PC-3 (cell line): ENCODE results near the gene UBXN6.

Experiments
- EZH2 ChIP-seq: fragments of 300-600 bp; sonication (generic); IDR thresholded peaks from one replicate; pipeline ENCODE4 v1.6.1; 2017; ENCODE audit warnings: antibody characterized with exemption, mild to moderate bottlenecking, low read length; ENCODE audit not compliant: unreplicated experiment
- TF ChIP-seq, protein P1 (sequence below): fragments of 300-600 bp; sonication (generic); conservative IDR thresholded peaks from 2 replicates; pipeline ENCODE4 v1.5.1; 2017; ENCODE audit warnings: antibody characterized with exemption, low read depth, mild to moderate bottlenecking, low read length

DNA sequence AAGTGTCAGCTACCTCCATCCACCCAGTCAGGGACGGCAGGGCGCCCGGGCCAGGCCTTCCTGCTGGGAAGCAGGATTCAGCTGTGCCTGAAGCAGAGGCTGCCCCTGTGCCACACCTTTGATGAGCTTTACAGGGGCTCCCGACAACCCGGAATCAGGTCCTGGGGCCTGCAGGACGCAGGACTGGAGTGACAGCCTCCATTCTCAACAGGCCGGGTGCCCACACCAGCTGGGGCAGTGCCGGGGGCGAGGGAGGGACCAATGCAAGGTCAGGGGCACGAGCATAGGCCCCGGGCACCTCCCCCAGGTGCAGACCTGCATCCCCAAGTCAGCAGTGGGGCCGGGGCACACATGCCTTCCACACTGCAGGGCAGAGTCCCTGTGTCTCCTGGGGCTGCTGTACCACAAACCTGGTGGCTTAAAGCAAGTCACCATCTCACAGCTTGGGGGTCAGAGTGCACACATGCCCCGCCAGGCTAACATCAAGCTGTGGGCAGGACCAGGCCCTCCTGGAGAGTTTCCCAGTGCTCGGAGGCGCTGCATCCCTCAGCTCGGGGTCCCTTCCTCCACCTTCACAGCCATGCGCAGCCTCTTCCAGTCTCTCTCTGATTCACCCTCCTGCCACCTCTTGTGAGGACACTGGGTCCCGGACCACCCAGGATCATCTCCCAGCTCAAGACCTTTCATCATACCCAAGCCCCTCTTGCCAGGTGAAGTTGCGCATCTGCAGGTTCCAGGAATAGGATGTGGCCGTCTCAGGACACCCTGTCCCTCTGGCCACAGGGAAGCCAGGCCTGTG, 13.4 kb downstream of the UBXN6 start:
- no peak for TF ChIP-seq EZH2
- TF ChIP-seq, protein P1, sequence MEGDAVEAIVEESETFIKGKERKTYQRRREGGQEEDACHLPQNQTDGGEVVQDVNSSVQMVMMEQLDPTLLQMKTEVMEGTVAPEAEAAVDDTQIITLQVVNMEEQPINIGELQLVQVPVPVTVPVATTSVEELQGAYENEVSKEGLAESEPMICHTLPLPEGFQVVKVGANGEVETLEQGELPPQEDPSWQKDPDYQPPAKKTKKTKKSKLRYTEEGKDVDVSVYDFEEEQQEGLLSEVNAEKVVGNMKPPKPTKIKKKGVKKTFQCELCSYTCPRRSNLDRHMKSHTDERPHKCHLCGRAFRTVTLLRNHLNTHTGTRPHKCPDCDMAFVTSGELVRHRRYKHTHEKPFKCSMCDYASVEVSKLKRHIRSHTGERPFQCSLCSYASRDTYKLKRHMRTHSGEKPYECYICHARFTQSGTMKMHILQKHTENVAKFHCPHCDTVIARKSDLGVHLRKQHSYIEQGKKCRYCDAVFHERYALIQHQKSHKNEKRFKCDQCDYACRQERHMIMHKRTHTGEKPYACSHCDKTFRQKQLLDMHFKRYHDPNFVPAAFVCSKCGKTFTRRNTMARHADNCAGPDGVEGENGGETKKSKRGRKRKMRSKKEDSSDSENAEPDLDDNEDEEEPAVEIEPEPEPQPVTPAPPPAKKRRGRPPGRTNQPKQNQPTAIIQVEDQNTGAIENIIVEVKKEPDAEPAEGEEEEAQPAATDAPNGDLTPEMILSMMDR, result no peak
